SW480 (cell line): ENCODE results near the gene MEIS1.
A peak's percentile ranks its signal among the peaks of the same experiment; 100 is the strongest.

ENCODE experiments used
- DNase-seq: peaks from one replicate; pipeline ENCODE4 v3.0.0-alpha.2; 2016; ENCODE audit warnings: low spot score

Gene MEIS1

GRCh38 chr2:66507673-66508201 is 72.8 kb downstream of the MEIS1 start:
- DNase-seq = no peak

- no peak for DNase-seq
Measured at GRCh38 chr2:66508484-66509071, 73.7 kb downstream of the MEIS1 start.

DNA sequence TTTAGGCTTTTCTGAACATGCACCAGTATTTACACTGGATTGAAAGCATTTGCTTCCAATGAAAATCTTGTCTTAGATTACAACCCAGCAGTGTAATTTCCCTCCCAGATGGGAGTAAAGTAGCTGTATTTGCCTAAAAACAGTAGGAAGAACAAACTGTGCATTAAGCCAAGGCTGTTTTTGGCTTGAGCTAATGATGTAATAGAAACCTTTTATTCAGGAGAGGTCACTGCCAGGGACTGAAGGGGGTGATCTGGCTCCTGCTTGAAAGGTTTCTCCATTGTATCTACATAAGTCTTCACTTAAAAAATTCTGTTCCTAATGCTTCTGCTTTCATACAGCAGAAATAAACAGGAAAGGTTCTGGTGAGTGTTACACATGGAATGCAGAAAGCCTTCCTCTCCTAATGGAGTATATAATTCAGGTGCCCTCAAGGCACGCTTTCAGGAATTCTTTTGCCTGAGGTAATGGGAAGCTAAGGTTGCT is 74.4 kb downstream of the MEIS1 start:
- no peak for DNase-seq

DNA sequence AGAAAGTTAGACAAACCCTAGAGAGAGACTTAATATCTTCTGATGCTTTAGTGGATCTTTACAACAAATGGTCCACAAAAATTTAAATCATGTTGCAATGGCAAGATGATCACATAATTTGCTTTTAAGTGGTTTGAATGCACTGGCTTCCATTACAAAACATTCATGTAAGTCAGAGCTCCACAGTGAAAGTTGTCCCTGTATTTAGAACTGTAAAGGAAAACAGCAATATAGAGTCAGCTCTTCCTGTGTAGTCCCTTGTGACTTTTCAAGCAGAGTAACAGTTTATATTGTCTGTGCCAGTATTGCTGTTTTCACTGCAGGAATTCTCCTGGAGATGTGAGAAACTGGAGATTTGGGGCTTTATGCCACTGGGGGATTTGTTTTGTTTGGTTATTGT is 77.7 kb downstream of the MEIS1 start:
- DNase-seq = no peak

- no peak for DNase-seq
Measured at GRCh38 chr2:66515743-66516142, 80.8 kb downstream of the MEIS1 start.

DNA sequence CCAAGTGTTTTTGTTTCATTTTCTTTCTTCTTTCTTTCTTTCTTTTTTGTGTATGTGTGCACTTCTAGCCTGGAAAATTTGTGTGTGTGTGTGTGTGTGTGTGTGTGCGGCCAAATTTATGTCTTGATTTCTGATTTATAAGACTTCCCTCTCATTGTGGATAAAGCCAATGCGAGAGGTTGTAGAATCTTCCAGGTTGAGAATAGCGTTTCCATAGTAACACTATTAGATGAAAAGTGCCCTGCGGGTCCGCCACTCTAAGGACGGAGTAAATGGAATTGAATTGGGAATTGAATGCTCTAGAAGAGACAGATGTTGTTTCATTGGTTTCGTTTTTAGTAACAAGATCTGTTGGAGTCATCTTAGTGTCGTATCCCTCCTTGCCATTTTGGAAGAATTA is 81.6 kb downstream of the MEIS1 start:
- DNase-seq = no peak

GRCh38 chr2:66517772-66518171 is 82.8 kb downstream of the MEIS1 start:
- DNase-seq = no peak

GRCh38 chr2:66519264-66519843 is 84.4 kb downstream of the MEIS1 start:
- DNase-seq = no peak

DNA sequence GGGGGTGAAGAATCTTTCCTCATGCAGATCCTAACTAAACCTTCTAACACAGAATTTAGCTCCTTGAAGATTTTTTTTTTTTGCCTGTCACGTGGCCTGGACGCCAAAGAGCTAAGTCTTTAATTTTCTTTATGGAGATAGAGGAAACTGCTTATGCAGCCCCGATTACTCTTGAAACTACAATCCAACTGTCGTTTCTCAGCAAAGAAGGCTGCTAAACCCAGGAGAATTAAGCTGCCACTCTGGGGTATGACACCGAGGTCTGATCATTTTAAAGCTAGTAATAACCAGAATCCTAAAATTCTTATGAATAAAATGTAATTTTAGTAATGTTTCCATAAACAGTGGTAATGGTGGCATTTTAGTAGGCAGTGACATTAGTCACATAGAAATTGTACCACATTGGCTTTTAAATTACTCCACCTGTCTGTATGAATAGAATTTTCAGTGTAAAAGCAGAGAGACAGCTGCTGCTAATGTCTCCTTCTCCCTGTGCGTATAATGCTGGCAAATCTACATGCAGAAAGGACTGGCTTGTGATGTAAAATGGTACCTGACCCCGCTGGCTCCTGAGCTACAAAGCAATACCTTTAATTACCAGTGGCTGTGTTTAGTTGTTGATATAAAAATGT is 86.5 kb downstream of the MEIS1 start:
- DNase-seq = no peak

DNA sequence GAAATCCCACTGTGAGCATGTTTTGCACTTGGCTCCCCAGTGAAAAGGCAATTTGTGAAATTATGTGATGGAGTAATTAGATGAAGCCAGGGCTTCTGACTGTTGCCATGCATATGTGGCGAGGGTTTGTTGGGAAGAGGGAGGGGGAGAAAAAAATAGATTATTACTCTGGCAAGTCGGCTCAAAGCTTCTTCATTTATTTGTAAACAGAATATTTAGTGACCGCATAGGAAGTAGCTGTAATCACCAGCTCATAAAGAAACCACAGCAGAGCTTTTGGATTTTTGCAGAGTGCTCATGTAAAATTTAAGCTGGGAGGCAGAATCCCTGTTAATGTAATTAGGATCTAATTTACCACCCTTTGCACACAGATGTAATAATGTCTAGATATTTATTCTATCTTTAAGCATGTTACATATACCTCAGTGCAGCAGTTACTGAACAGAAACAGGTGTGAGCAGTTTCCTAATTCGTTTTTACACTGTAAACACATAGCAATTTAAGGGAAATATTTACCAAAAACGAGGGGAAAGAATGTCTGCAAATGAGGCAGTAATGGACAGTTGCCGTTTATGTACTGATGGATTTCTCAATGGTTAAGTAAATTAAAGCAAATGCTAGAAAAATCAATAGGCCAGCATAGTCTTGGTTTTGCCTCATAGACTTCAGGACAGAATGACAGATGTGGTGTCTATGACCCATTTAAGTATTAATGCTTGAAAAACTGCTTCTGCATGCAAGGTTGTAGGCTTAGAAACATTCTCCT is 87.9 kb downstream of the MEIS1 start:
- peak; percentile 22 for DNase-seq

DNA sequence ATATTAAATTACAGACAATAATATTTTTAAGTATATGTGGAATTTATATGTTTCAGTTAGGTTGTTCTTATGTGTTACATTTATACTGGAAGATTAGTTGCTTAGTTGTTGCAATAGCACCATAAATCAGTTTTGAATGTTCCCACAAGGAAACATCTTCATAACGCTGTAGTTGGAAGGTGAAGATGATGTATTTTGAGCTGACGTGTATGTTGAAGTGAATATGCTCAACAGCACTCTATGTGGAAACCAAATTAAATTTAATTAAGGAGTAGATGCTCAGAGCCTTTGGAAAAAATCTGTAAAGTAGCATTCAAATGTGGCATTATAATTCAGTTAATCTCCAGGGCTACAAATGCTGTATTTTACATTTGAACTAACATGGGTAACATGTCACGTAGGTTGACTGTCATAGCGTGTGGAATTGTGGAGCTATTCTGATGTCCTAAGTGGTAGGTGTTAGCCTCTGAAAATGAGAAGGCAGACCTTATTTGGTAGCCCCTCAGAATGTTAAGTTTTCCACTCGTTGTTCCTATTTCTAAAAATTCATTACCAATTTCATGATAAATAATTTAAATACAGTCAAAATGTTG is 88.5 kb downstream of the MEIS1 start:
- no peak for DNase-seq

DNA sequence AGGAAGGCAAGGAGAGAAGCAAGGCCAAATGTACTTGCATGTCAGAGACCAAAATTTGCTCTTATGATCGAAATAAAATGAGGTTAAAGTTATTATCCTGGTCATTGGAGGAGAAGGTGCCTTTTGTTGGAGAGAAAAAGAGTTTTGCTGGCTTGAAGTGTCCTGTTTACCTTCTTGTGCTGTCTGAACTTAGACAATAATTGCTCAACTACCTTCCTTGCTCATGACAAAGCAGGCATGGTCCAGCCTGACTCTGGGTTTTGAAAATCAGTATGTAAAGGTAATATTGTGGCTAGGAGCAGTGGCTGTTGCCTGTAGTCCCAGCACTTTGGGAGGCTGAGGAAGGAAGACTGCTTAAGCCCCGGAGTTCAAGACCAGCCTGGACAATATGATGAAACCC is 89.1 kb downstream of the MEIS1 start:
- no peak for DNase-seq

DNA sequence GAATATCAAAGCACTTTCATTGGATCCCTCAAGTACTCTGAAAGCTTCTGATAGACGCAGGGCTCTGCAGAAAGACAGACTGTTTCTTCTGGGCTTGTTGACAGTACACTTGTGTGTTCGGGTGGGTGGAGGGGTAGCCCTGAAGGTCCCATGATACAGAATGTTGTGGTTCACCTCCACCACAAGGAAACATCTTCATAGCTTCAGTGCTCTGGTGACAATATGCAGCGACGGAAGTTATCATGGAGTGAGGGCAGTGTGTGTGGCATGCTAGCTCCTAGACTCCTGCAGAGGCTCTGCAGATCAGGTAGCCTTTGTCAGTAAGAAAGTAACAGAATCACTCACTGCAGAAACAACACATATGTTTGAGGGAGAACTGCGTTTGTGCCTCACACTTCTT is 90.7 kb downstream of the MEIS1 start:
- no peak for DNase-seq

DNA sequence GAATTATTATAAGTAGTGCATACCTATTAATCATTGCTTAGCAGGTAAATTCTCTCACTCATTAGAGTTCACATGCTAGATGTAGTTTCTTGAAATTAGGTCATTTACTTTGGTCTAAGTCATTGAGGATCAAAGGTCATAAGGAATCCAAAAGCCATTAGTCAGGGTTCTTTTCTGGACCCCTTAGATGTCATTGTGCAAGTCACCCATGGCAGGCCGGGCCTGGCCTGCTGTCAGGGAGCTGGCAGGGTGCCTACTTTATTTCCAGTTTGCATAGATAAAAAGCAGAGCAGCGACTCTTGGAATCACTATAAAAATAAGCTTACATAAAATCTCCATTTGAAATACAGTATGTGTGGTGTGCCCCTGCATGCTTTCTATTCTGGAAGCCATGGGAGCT is 91.3 kb downstream of the MEIS1 start:
- no peak for DNase-seq

- no peak for DNase-seq
Measured at GRCh38 chr2:66528974-66529724, 94.2 kb downstream of the MEIS1 start.

DNA sequence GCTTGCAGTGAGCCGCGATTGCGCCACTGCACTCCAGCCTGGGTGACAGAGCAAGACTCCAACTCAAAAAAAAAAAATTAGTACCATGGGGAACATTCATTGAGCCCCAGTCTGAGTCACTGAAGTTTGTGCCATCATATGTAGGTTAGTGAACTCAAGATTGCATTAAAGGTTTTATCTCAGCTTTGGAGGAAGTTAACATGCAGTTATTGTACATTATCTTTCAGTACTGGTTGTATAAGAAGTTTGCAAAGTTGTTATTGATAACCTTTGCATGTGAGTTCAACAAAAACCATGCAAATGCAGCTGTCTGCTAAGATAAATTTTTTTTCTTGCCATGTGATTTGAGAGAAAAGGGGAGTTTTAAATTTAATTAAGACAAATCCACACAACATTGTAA is 95.7 kb downstream of the MEIS1 start:
- DNase-seq = no peak

- no peak for DNase-seq
Measured at GRCh38 chr2:66531155-66531554, 96.2 kb downstream of the MEIS1 start.

DNA sequence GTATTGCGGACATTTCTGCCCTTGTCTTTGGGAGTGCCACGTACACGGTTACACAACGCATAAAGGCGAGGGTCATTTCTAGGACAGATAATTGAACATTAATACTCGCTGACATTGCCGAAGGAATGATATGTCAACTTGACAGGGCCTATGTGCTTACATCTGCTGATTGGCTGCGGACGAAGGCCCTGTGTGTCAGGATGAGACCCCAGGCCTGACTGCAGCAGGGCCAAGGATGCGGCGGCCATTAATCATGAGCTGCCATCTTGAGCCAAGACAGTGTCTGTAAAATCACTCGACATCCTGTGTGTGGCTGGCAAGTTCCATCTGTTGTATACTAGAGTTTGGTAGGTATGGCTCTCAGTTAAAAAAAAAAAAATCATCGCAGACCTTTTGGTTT is 96.6 kb downstream of the MEIS1 start:
- DNase-seq = no peak

- no peak for DNase-seq
Measured at GRCh38 chr2:66532972-66533868, 98.3 kb downstream of the MEIS1 start.

DNA sequence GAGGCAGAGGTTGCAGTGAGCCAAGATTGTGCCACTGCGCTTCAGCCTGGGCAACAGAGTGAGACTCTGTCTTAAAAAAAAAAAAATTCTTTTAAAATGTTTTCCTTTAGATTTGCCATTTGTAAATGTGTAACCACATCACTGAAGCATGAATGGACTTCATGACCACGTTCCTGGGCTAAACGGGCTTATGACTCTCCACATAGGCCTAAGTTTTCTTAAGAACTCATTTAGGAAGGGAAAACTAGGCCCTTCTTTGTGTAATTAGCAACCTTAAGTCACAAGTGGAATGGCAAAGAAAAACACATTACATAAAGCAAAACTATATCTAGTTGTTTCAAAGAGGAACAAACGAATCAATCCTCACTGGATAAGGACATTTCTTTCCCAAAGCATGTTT is 99.5 kb downstream of the MEIS1 start:
- DNase-seq = no peak
